Cardiac muscle cell (in vitro differentiated cells and primary cell): ENCODE results near the gene SLC9A5. TPM values are rescaled to one million over a fixed set of nuclear protein-coding genes. Genes with fewer than 3 reads are reported as not detected.

Source experiments
- DNase-seq, 2 donors: peaks; one replicate each; pipeline versions ENCODE4 v3.0.0 to v3.0.0-alpha.2; 2010 to 2017; ENCODE audit warnings: low read depth in 1 of 2, low spot score in 1 of 2
- H3K27ac ChIP-seq: fragments of 200-600 bp; sonication (generic); 2 replicates; pipeline ENCODE4 v1.5.1; 2016
- H3K27me3 ChIP-seq: fragments of 200-600 bp; sonication (generic); 2 replicates; pipeline ENCODE4 v1.6.0; 2016; ENCODE audit warnings: control low read depth
- H3K36me3 ChIP-seq: fragments of 200-600 bp; sonication (generic); 2 replicates; pipeline ENCODE4 v1.5.1; 2016; ENCODE audit warnings: control low read depth
- H3K4me1 ChIP-seq: fragments of 200-600 bp; sonication (generic); 2 replicates; pipeline ENCODE4 v1.8.1; 2017; ENCODE audit warnings: low read depth, mild to moderate bottlenecking, mixed run types
- H3K4me3 ChIP-seq: fragments of 200-600 bp; sonication (generic); 2 replicates; pipeline ENCODE4 v1.5.1; 2016; ENCODE audit warnings: mild to moderate bottlenecking
- H3K9me3 ChIP-seq: fragments of 200-600 bp; sonication (generic); 2 replicates; pipeline ENCODE4 v1.5.1; 2017; ENCODE audit warnings: low read depth, mild to moderate bottlenecking, control low read depth
- CTCF ChIP-seq: IDR thresholded peaks from 2 replicates; pipeline ENCODE4 v1.5.1; 2012; ENCODE audit warnings: low read depth, mild to moderate bottlenecking, low read length
- polyA plus RNA-seq: library from polyadenylated mRNA; unstranded; fragments of >200 nt; fragmentation: Nextera tagmentation; extraction: Ambion mirVana; gene quantifications from 2 replicates; pipeline ENCODE4 v1.2.1, GENCODE V29; 2016
- total RNA-seq: library from RNA; depleted of rRNA; stranded (reverse); fragments of >200 nt; gene quantifications from 2 replicates; pipeline ENCODE4 v1.2.3, GENCODE V29; 2016

The SLC9A5 gene
- total and polyA plus RNA-seq, 2 experiments from 2014 or later = 4.5 to 4.6 TPM

- Histone ChIP-seq H3K4me1 (no peaks in the 10 kb centered on the region), H3K36me3 (no peaks in the 10 kb centered on the region), H3K9me3 (no peaks in the 10 kb centered on the region), H3K27ac (no peak overlapping the region), H3K4me3 (no peak overlapping the region), H3K27me3 (no peaks in the 10 kb centered on the region)
- DNase-seq = no peak
- no peak for TF ChIP-seq CTCF
These were observed 6.9 kb downstream of the SLC9A5 start for GRCh38 chr16:67255553-67256221.

- H3K27me3 ChIP-seq = no peaks in the 10 kb centered on the region
These were observed 8.0 kb downstream of the SLC9A5 start for GRCh38 chr16:67256701-67257230.

GRCh38 chr16:67257486-67258160, 8.8 kb downstream of the SLC9A5 start:
- Histone ChIP-seq H3K27ac (no peak overlapping the region), H3K9me3 (no peaks in the 10 kb centered on the region), H3K4me1 (peaks cover 4% of the 10 kb centered on the region), H3K36me3 (no peaks in the 10 kb centered on the region), H3K27me3 (no peaks in the 10 kb centered on the region), H3K4me3 (no peak overlapping the region)
- TF ChIP-seq CTCF = no peak
- DNase-seq = no peak

More at GRCh38 chr16:67256701-67257230, 8.0 kb downstream of the SLC9A5 start:
- Histone ChIP-seq H3K9me3 (no peaks in the 10 kb centered on the region), H3K4me1 (peaks cover 4% of the 10 kb centered on the region), H3K27ac (no peak overlapping the region), H3K4me3 (no peak overlapping the region), H3K36me3 (no peaks in the 10 kb centered on the region)
- no peak for TF ChIP-seq CTCF
- no peak for DNase-seq

DNA sequence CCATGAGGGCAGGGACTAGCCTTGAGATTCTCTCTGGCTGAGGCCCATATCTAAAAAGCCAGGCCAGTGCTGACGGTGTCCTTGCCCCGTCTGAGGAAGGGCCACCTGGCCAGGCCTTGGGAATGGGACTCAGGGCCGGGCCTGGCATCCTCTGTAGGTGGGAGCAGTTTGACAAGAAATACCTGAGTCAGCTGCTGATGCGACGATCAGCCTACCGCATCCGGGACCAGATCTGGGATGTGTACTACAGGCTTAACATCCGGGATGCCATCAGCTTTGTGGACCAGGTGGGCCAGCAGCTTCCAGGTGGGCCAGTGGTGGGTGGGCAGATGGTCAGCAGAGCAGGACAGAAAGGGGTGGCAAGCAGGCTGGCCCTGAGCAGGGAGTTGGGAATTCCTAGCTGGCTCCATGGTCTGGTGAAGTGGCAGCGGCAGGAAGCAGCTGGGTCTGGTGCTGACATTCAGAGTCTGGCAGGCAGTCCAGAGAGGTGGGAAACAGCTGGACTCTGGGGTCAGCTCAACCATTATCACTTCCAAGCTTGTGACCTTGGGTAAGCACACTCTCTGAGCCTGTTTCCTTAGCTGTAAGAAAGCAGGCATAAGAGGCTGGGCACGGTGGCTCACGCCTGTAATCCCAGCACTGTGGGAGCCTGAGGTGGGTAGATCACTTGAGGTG, 9.5 kb downstream of the SLC9A5 start:
- Histone ChIP-seq H3K4me3 (no peak overlapping the region), H3K27me3 (no peaks in the 10 kb centered on the region), H3K9me3 (no peaks in the 10 kb centered on the region), H3K27ac (no peak overlapping the region), H3K36me3 (no peaks in the 10 kb centered on the region), H3K4me1 (peaks cover 4% of the 10 kb centered on the region)
- no peak for TF ChIP-seq CTCF
- no peak for DNase-seq

DNA sequence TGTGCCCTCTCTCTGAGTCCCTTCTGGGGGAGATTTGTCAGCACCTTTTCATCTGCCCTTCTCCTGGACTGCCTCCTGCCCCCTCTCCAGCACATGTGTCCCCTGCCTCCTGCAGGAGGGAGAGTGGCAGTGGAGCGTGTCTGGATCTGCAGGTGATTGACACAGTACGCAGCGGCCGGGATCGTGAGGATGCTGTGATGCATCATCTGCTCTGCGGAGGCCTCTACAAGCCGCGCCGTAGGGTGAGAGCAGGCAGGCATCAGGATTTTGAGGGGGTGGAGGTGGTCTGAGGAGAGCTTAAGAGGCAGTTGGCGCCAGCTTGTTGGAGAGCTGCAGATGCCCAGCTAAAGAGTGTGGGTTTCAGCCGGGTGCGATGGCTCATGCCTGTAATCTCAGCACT, 10.9 kb downstream of the SLC9A5 start:
- H3K9me3 ChIP-seq = no peaks in the 10 kb centered on the region
- H3K27me3 ChIP-seq = no peaks in the 10 kb centered on the region
- H3K4me3 ChIP-seq = no peak overlapping the region
- no peaks in the 10 kb centered on the region for H3K36me3 ChIP-seq
- H3K27ac ChIP-seq = no peak overlapping the region
- no peak for DNase-seq
- TF ChIP-seq CTCF = no peak
- peaks cover 4% of the 10 kb centered on the region for H3K4me1 ChIP-seq
